ENCODE results near the gene CISD3.

The CISD3 gene, protein sequence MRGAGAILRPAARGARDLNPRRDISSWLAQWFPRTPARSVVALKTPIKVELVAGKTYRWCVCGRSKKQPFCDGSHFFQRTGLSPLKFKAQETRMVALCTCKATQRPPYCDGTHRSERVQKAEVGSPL

GRCh38 chr17:38729886-38730525 lies at the start of gene CISD3:
Gene CISD3 (plus strand): TSS chr17:38730341. CDS start chr17:38730359, 18 bp downstream.
- peak; percentile 67 for DNase-seq (ENCODE audit: extremely low read depth, low read depth)
- peak; percentile 28 for TF ChIP-seq CTCF (IDR thresholded peaks at IDR 0.05; ENCODE audit: low read depth, low read length)

- DNase-seq (ENCODE audit: extremely low read depth, low read depth), result no peak
- TF ChIP-seq CTCF (IDR thresholded peaks at IDR 0.05; ENCODE audit: low read depth, low read length), result no peak
These were observed 49.0 kb upstream of the CISD3 start for GRCh38 chr17:38681096-38681495.

GRCh38 chr17:38685491-38685890 lies 44.6 kb upstream of the CISD3 start:
- TF ChIP-seq CTCF (IDR thresholded peaks at IDR 0.05; ENCODE audit: low read depth, low read length), result no peak
- no peak for DNase-seq (ENCODE audit: extremely low read depth, low read depth)

GRCh38 chr17:38687286-38687685 lies 42.9 kb upstream of the CISD3 start:
- DNase-seq (ENCODE audit: extremely low read depth, low read depth), result no peak
- no peak for TF ChIP-seq CTCF (IDR thresholded peaks at IDR 0.05; ENCODE audit: low read depth, low read length)

DNA sequence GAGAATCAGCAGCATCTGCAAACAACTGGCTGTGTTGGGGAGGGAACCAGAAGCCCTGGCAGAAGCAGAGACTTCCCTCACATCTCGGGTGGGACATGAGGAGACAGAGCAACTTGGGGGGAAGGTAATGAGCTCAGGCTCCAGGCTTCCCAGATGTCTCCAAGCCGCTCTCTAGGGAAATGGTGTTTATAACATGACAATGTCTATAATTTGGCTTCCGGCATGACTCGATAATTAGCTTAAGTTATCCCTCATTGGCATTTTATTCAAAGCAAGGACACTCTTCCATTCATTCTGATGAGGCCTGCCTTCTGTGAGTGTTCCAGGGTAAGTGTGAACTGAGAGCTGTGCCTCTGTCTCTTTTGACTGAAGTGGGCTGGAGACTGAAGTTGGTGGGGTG lies 39.8 kb upstream of the CISD3 start:
- no peak for TF ChIP-seq CTCF (IDR thresholded peaks at IDR 0.05; ENCODE audit: low read depth, low read length)
- DNase-seq (ENCODE audit: extremely low read depth, low read depth), result no peak

DNA sequence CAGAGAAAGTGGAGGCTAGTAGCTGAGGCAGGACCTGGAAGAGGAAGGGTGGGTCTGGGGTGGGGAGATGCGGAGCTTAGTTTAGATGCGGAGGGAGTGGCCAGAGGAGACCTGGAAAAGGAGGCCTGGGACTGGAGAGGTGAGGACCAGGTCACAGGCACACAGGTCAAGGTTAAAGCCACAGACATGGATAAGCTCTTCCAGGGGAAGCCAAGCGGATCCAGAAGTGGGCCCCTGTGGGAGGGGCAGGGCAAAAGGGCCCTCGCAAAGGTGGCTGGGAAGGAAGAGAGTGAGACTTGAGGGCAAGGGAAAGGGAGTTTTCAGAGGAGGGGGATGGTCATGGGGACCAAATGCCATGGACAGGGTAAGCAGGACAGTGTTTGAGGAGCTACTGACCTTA lies 39.0 kb upstream of the CISD3 start:
- TF ChIP-seq CTCF (IDR thresholded peaks at IDR 0.05; ENCODE audit: low read depth, low read length), result no peak
- DNase-seq (ENCODE audit: extremely low read depth, low read depth), result no peak

- no peak for TF ChIP-seq CTCF (IDR thresholded peaks at IDR 0.05; ENCODE audit: low read depth, low read length)
- DNase-seq (ENCODE audit: extremely low read depth, low read depth), result peak; percentile 57
These were observed 36.3 kb upstream of the CISD3 start for GRCh38 chr17:38693700-38694329.

All from AG09319 (cell line).